SK-MEL-5 (cell line): ENCODE measurements around the gene KLHL17. TPM values are rescaled to one million over a fixed set of nuclear protein-coding genes. Genes with fewer than 3 reads are reported as not detected.

ENCODE experiments used
- DNase-seq: peaks from one replicate; pipeline ENCODE4 v3.0.0-alpha.2; 2016; ENCODE audit warnings: low read depth, low spot score
- in situ Hi-C: cut with HindIII; loops from 2 replicates; pipeline ENCODE4 v1.10.0; 2016; ENCODE audit warnings: low sequenced_read_pairs, high pct_unique_total_duplicates, low pct_unique_long_range_greater_than_20kb
- total RNA-seq: library from RNA; depleted of rRNA; stranded (reverse); fragments of >200 nt; shearing (Covaris generic); gene quantifications from 2 replicates; pipeline ENCODE4 v1.2.3, GENCODE V29; 2014

Gene KLHL17
- total RNA-seq, 1 experiment from 2014 or later: 5.3 TPM

GRCh38 chr1:920010-920409 is 40.4 kb upstream of the KLHL17 start:
- in situ Hi-C loops: no loop called here
- no peak for DNase-seq

- DNase-seq: no peak
- in situ Hi-C loops: no loop called here
Measured at GRCh38 chr1:920521-920920, 39.9 kb upstream of the KLHL17 start.

GRCh38 chr1:921011-921837 is 39.2 kb upstream of the KLHL17 start:
- in situ Hi-C loops: no loop called here
- DNase-seq: peak; percentile 50

GRCh38 chr1:923131-923990 is 37.0 kb upstream of the KLHL17 start, which contains the start of gene SAMD11:
Gene SAMD11, plus strand, starts transcription at chr1:923923. Its CDS starts 509 bp downstream, at chr1:924432.
- in situ Hi-C loops: no loop called here

GRCh38 chr1:923991-924655 is 36.3 kb upstream of the KLHL17 start:
- DNase-seq: no peak
- in situ Hi-C loops: no loop called here

More at GRCh38 chr1:923131-923990, 37.0 kb upstream of the KLHL17 start, which contains the start of gene SAMD11:
- DNase-seq: peak; percentile 44

GRCh38 chr1:924656-925560 is 35.5 kb upstream of the KLHL17 start:
- in situ Hi-C loops: no loop called here
- no peak for DNase-seq

- DNase-seq: no peak
- in situ Hi-C loops: no loop called here
Measured at GRCh38 chr1:925561-926421, 34.6 kb upstream of the KLHL17 start.

GRCh38 chr1:927234-927633 is 33.1 kb upstream of the KLHL17 start:
- no peak for DNase-seq
- in situ Hi-C loops: no loop called here

GRCh38 chr1:927748-928147 is 32.6 kb upstream of the KLHL17 start:
- DNase-seq: no peak
- in situ Hi-C loops: no loop called here

GRCh38 chr1:928825-929661 is 31.3 kb upstream of the KLHL17 start:
- in situ Hi-C loops: no loop called here
- DNase-seq: no peak

- in situ Hi-C loops: no loop called here
Measured at GRCh38 chr1:929712-930632, 30.4 kb upstream of the KLHL17 start.

GRCh38 chr1:930633-931138 is 29.7 kb upstream of the KLHL17 start:
- DNase-seq: no peak
- in situ Hi-C loops: no loop called here

More at GRCh38 chr1:929712-930632, 30.4 kb upstream of the KLHL17 start:
- DNase-seq: no peak

GRCh38 chr1:931380-932172 is 28.8 kb upstream of the KLHL17 start:
- DNase-seq: no peak
- in situ Hi-C loops: no loop called here

GRCh38 chr1:932173-932510 is 28.2 kb upstream of the KLHL17 start:
- in situ Hi-C loops: no loop called here

More at GRCh38 chr1:932173-932510, 28.2 kb upstream of the KLHL17 start:
- DNase-seq: no peak
